GM11168 (cell line): ENCODE measurements around the gene GLMP.
"Not testable (repeated sequence)": the region's sequence is repeated elsewhere in the genome, so short reads cannot be mapped to it uniquely, and the experiment has no call there.

Experiments
- in situ Hi-C: fragments of 300-500 bp; cut with MboI; formaldehyde crosslinking; loops from one replicate; pipeline ENCODE4 v1.12.0; 2022; ENCODE audit warnings: low sequenced_read_pairs; ENCODE audit not compliant: unreplicated experiment

Gene GLMP

GRCh38 chr1:156295391-156295947 lies at the start of gene GLMP:
GLMP (minus strand) TSS chr1:156295679; CDS start chr1:156295645, 34 bp downstream.
- in situ Hi-C loops = no loop called here

- in situ Hi-C loops = no loop called here
Observed at GRCh38 chr1:156344409-156344808, 48.9 kb upstream of the GLMP start.

- in situ Hi-C loops = no loop called here
Observed at GRCh38 chr1:156342166-156342955, 46.9 kb upstream of the GLMP start.

GRCh38 chr1:156338180-156338976 lies 42.9 kb upstream of the GLMP start, which contains the start of the genes CCT3 and TSACC:
CCT3 (minus strand) TSS chr1:156338292; CDS start chr1:156338184, 108 bp downstream.
TSACC (plus strand) TSS chr1:156338526; CDS start chr1:156339758, 1,232 bp downstream.
- in situ Hi-C loops = no loop called here

- in situ Hi-C loops = no loop called here
Observed at GRCh38 chr1:156337888-156338179, 42.4 kb upstream of the GLMP start.

GRCh38 chr1:156337052-156337887 lies 41.8 kb upstream of the GLMP start:
- in situ Hi-C loops = no loop called here

- in situ Hi-C loops = no loop called here
Observed at GRCh38 chr1:156336242-156336641, 40.8 kb upstream of the GLMP start.

GRCh38 chr1:156323179-156323578 lies 27.7 kb upstream of the GLMP start:
- in situ Hi-C loops = not testable (repeated sequence)

- in situ Hi-C loops = no loop called here
Observed at GRCh38 chr1:156320560-156320959, 25.1 kb upstream of the GLMP start.

GRCh38 chr1:156319664-156320063 lies 24.2 kb upstream of the GLMP start:
- in situ Hi-C loops = no loop called here

GRCh38 chr1:156316909-156317308 lies 21.4 kb upstream of the GLMP start:
- in situ Hi-C loops = no loop called here

- in situ Hi-C loops = no loop called here
Observed at GRCh38 chr1:156310962-156311361, 15.5 kb upstream of the GLMP start.

GRCh38 chr1:156308078-156308477 lies 12.6 kb upstream of the GLMP start:
- in situ Hi-C loops = no loop called here

- in situ Hi-C loops = no loop called here
Observed at GRCh38 chr1:156305215-156305614, 9.7 kb upstream of the GLMP start.

- in situ Hi-C loops = no loop called here
Observed at GRCh38 chr1:156303241-156303640, 7.8 kb upstream of the GLMP start.

GRCh38 chr1:156298852-156299357 lies 3.4 kb upstream of the GLMP start, which contains the start of gene VHLL:
VHLL (minus strand) TSS chr1:156299307; CDS start chr1:156299189, 118 bp downstream.
- in situ Hi-C loops = no loop called here

- in situ Hi-C loops = no loop called here
Observed at GRCh38 chr1:156293895-156294294, 1.6 kb downstream of the GLMP start.

- in situ Hi-C loops = no loop called here
Observed at GRCh38 chr1:156293098-156293434, 2.4 kb downstream of the GLMP start.

- in situ Hi-C loops = no loop called here
Observed at GRCh38 chr1:156291226-156292061, 4.0 kb downstream of the GLMP start.
